GM18505 (cell line): ENCODE measurements around the gene SCNN1B.
"Not testable (repeated sequence)": the region's sequence is repeated elsewhere in the genome, so short reads cannot be mapped to it uniquely, and the experiment has no call there.

ENCODE experiments used
- ATAC-seq: cut with Tn5 transposase; IDR thresholded peaks from one replicate; pipeline ENCODE4 v1.9.1; 2021; ENCODE audit not compliant: unreplicated experiment
- POLR2A ChIP-seq: IDR thresholded peaks from 4 replicates; pipeline ENCODE4 v1.6.1; 2011; ENCODE audit warnings: borderline replicate concordance; ENCODE audit not compliant: insufficient read depth, insufficient read length; ENCODE audit errors: extremely low read depth

The SCNN1B gene

GRCh38 chr16:23391381-23392222 is 89.5 kb downstream of the SCNN1B start:
- no peak for TF ChIP-seq POLR2A
- no peak for ATAC-seq

- no peak for TF ChIP-seq POLR2A
- no peak for ATAC-seq
Observed at GRCh38 chr16:23392223-23392600, 90.1 kb downstream of the SCNN1B start.

- no peak for ATAC-seq
- no peak for TF ChIP-seq POLR2A
Observed at GRCh38 chr16:23394141-23394831, 92.2 kb downstream of the SCNN1B start.

- no peak for ATAC-seq
- TF ChIP-seq POLR2A, result no peak
Observed at GRCh38 chr16:23395732-23396131, 93.6 kb downstream of the SCNN1B start.

GRCh38 chr16:23397464-23397863 is 95.4 kb downstream of the SCNN1B start:
- no peak for ATAC-seq
- TF ChIP-seq POLR2A, result no peak

- ATAC-seq, result no peak
- TF ChIP-seq POLR2A, result no peak
Observed at GRCh38 chr16:23398987-23399805, 97.1 kb downstream of the SCNN1B start.

- ATAC-seq, result not testable (repeated sequence)
Observed at GRCh38 chr16:23400447-23400846, 98.3 kb downstream of the SCNN1B start.

GRCh38 chr16:23401139-23401538 is 99.0 kb downstream of the SCNN1B start:
- TF ChIP-seq POLR2A, result no peak
- ATAC-seq, result no peak

GRCh38 chr16:23402100-23402499 is 100.0 kb downstream of the SCNN1B start:
- no peak for TF ChIP-seq POLR2A
- no peak for ATAC-seq

- no peak for ATAC-seq
- TF ChIP-seq POLR2A, result no peak
Observed at GRCh38 chr16:23403547-23403946, 101.4 kb downstream of the SCNN1B start.

GRCh38 chr16:23406024-23406423 is 103.9 kb downstream of the SCNN1B start:
- no peak for TF ChIP-seq POLR2A
- no peak for ATAC-seq

GRCh38 chr16:23406546-23407240 is 104.6 kb downstream of the SCNN1B start:
- no peak for TF ChIP-seq POLR2A
- no peak for ATAC-seq
